GM10266 (cell line): ENCODE measurements around the gene POLR3K.

Experiments
- DNase-seq: peaks from one replicate; pipeline ENCODE4 v3.0.0; 2012; ENCODE audit errors: extremely low spot score
- CTCF ChIP-seq: IDR thresholded peaks from 2 replicates; pipeline ENCODE4 v1.5.1; 2012; ENCODE audit warnings: mild to moderate bottlenecking, low read depth; ENCODE audit not compliant: control insufficient read depth, insufficient read depth; ENCODE audit errors: missing control alignments

Gene POLR3K

GRCh38 chr16:58491-59439 is 5.4 kb upstream of the POLR3K start:
- TF ChIP-seq CTCF = no peak
- DNase-seq = no peak

- DNase-seq = no peak
These were observed 4.3 kb upstream of the POLR3K start for GRCh38 chr16:57711-58110.

GRCh38 chr16:56231-56927 is 3.0 kb upstream of the POLR3K start:
- no peak for TF ChIP-seq CTCF
- no peak for DNase-seq

More at GRCh38 chr16:57711-58110, 4.3 kb upstream of the POLR3K start:
- TF ChIP-seq CTCF = no peak

GRCh38 chr16:55571-56136 is 2.2 kb upstream of the POLR3K start:
- no peak for DNase-seq
- no peak for TF ChIP-seq CTCF

- DNase-seq = no peak
- TF ChIP-seq CTCF = no peak
These were observed 801 bp upstream of the POLR3K start for GRCh38 chr16:54237-54581.

GRCh38 chr16:50769-51591 is 2.4 kb downstream of the POLR3K start:
- TF ChIP-seq CTCF = no peak
- DNase-seq = no peak
